Caco-2 (cell line): Measurements from ENCODE around the gene AIFM1. TPM values are rescaled to one million over a fixed set of nuclear protein-coding genes. Genes with fewer than 3 reads are reported as not detected.

Experiments used
- BruUV-seq: library from RNA; stranded (reverse); fragments of 400-500 nt; replicated peaks from 2 replicates; lab custom pipeline; 2021; lab: Mats Ljungman, UMichigan
- CTCF ChIA-PET: fragments of 300-600 bp; sonication (Branson Sonifier 250); formaldehyde crosslinking; loops from one replicate; lab custom pipeline; 2022; ENCODE audit warnings: antibody characterized with exemption; lab: Charles Lee
- POLR2A ChIA-PET: fragments of 300-600 bp; sonication (Branson Sonifier 250); formaldehyde crosslinking; loops from one replicate; lab custom pipeline; 2022; ENCODE audit warnings: antibody characterized with exemption; lab: Charles Lee
- DNase-seq, 2 experiments: peaks; one replicate each; pipeline versions ENCODE4 v3.0.0 to v3.0.0-alpha.2; 2020 to 2022
- H3K27me3 ChIP-seq: replicated peaks from 2 replicates; pipeline ENCODE4 v1.6.0; 2011; ENCODE audit warnings: low read length; ENCODE audit not compliant: control insufficient read depth, insufficient read depth
- H3K36me3 ChIP-seq: 2 replicates; pipeline ENCODE4 v1.5.1; 2011; ENCODE audit warnings: low read length; ENCODE audit not compliant: control insufficient read depth, insufficient read depth
- H3K4me1 ChIP-seq: fragments of 250-450 bp; sonication (Bioruptor Pico); 2 replicates; pipeline ENCODE4 v1.5.1; 2020; ENCODE audit warnings: mild to moderate bottlenecking
- H3K4me3 ChIP-seq: 2 replicates; pipeline ENCODE4 v1.5.1; 2011; ENCODE audit warnings: low read depth, mild to moderate bottlenecking, control low read depth, low read length
- H3K9me3 ChIP-seq: fragments of 250-450 bp; sonication (Bioruptor Pico); 2 replicates; pipeline ENCODE4 v1.5.1; 2020; ENCODE audit warnings: mild to moderate bottlenecking, moderate library complexity
- H3K27ac Mint-ChIP-seq: one replicate; pipeline ENCODE4 v1.8.0; 2022; ENCODE audit warnings: mixed read lengths; ENCODE audit not compliant: unreplicated experiment
- H3K27me3 Mint-ChIP-seq: one replicate; pipeline ENCODE4 v1.8.0; 2022; ENCODE audit warnings: mixed read lengths; ENCODE audit not compliant: insufficient read depth, unreplicated experiment
- H3K36me3 Mint-ChIP-seq: one replicate; pipeline ENCODE4 v1.8.0; 2022; ENCODE audit warnings: mild to moderate bottlenecking, mixed read lengths; ENCODE audit not compliant: insufficient read depth, unreplicated experiment
- H3K4me1 Mint-ChIP-seq: one replicate; pipeline ENCODE4 v1.8.0; 2022; ENCODE audit warnings: low read depth, mixed read lengths; ENCODE audit not compliant: unreplicated experiment
- H3K4me3 Mint-ChIP-seq: one replicate; pipeline ENCODE4 v1.8.0; 2022; ENCODE audit warnings: mild to moderate bottlenecking, moderate library complexity, mixed read lengths; ENCODE audit not compliant: unreplicated experiment
- H3K9me3 Mint-ChIP-seq: one replicate; pipeline ENCODE4 v1.8.0; 2022; ENCODE audit warnings: mixed read lengths; ENCODE audit not compliant: unreplicated experiment
- intact Hi-C: fragments of 100-400 bp; cut with micrococcal nuclease; formaldehyde crosslinking; loops from one replicate; pipeline ENCODE4 v1.10.0; 2022; ENCODE audit not compliant: unreplicated experiment
- total RNA-seq: library from RNA; stranded (reverse); gene quantifications from 2 replicates; pipeline ENCODE4 v1.2.3, GENCODE V29; 2022
- TF ChIP-seq, protein P1 (sequence below), 2 experiments: fragments of 200-600 bp in 1 of 2; IDR thresholded peaks; 1 replicate in 1 of 2; 2 replicates in 1 of 2; pipeline versions ENCODE4 v1.5.1 to v1.8.0; 2011 to 2022; ENCODE audit warnings: antibody characterized with exemption in 1 of 2, control low read depth in 1 of 2, inconsistent platforms in 1 of 2, low read depth in 1 of 2, low read length in 1 of 2, mild to moderate bottlenecking in 1 of 2, moderate library complexity in 1 of 2; ENCODE audit not compliant: insufficient read depth in 1 of 2, severe bottlenecking in 1 of 2, unreplicated experiment in 1 of 2

AIFM1 gene
- total RNA-seq, 1 experiment from 2014 or later = 53.0 TPM

DNA sequence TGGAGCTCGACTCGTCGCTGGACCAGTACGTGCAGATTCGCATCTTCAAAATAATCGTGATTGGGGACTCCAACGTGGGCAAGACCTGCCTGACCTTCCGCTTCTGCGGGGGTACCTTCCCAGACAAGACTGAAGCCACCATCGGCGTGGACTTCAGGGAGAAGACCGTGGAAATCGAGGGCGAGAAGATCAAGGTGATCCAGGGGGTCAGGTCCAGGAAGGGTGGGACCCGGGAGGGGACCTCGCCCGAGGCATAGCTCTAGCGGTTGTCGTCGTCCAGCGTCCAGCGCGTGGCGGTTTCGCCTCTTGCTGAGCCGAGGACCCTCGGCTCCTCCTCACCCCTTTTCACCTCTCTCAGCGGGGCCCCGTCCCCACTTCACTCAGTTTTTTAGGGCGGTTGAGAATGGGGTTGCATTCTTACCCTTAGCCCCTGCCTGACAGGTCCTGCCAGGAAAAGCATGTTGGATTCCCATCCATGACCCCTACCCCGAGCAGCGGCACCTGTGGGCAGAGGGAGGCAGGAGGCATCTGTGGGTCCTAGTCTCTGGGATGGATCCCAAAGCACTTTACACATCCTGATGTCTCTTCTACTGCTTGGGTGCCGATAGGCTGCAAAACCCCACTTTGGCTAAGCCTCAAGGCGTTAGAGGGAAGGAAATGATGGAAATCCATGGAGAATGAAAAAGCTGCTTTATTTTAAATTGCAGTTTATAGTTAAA is 6.6 kb upstream of the AIFM1 start:
- Histone ChIP-seq H3K27me3 (no peaks in the 10 kb centered on the region), H3K4me1 (no peaks in the 10 kb centered on the region), H3K9me3 (no peaks in the 10 kb centered on the region), H3K36me3 (no peaks in the 10 kb centered on the region), H3K4me3 (peak overlapping the region; percentile 53; the same call in 1 of the 2 replicates)
- POLR2A ChIA-PET = no interaction called here
- no peak for DNase-seq
- CTCF ChIA-PET = no interaction called here
- no peaks in the 10 kb centered on the region for H3K9me3 Mint-ChIP-seq
- no peak overlapping the region for H3K27ac Mint-ChIP-seq
- intact Hi-C loops = no loop called here
- peaks cover 5% of the 10 kb centered on the region for H3K4me1 Mint-ChIP-seq
- H3K4me3 Mint-ChIP-seq = peak overlapping the region; percentile 76
- H3K36me3 Mint-ChIP-seq = no peaks in the 10 kb centered on the region
- H3K27me3 Mint-ChIP-seq = no peaks in the 10 kb centered on the region
- no TSS peak for BruUV-seq
- TF ChIP-seq, protein P1, sequence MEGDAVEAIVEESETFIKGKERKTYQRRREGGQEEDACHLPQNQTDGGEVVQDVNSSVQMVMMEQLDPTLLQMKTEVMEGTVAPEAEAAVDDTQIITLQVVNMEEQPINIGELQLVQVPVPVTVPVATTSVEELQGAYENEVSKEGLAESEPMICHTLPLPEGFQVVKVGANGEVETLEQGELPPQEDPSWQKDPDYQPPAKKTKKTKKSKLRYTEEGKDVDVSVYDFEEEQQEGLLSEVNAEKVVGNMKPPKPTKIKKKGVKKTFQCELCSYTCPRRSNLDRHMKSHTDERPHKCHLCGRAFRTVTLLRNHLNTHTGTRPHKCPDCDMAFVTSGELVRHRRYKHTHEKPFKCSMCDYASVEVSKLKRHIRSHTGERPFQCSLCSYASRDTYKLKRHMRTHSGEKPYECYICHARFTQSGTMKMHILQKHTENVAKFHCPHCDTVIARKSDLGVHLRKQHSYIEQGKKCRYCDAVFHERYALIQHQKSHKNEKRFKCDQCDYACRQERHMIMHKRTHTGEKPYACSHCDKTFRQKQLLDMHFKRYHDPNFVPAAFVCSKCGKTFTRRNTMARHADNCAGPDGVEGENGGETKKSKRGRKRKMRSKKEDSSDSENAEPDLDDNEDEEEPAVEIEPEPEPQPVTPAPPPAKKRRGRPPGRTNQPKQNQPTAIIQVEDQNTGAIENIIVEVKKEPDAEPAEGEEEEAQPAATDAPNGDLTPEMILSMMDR (IDR thresholded peaks at IDR 0.05; ENCODE audit: insufficient read depth in 1 of 2, low read depth in 1 of 2, low read length in 1 of 2, severe bottlenecking in 1 of 2, unreplicated experiment in 1 of 2) = no peak

- TF ChIP-seq, protein P1 (IDR thresholded peaks at IDR 0.05; ENCODE audit: insufficient read depth in 1 of 2, low read depth in 1 of 2, low read length in 1 of 2, severe bottlenecking in 1 of 2, unreplicated experiment in 1 of 2) = no peak
- intact Hi-C loops = no loop called here
- Histone ChIP-seq H3K27me3 (no peaks in the 10 kb centered on the region), H3K9me3 (no peaks in the 10 kb centered on the region), H3K4me3 (peak within 1 kb of the TSS; percentile 53), H3K4me1 (no peaks in the 10 kb centered on the region), H3K36me3 (no peaks in the 10 kb centered on the region)
- H3K9me3 Mint-ChIP-seq = no peaks in the 10 kb centered on the region
- peak in 1 of 2 experiments; percentile 16 for DNase-seq
- ChIA-PET POLR2A (no interaction called here), CTCF (no interaction called here)
- no peaks in the 10 kb centered on the region for H3K27me3 Mint-ChIP-seq
- H3K4me1 Mint-ChIP-seq = peaks cover 2% of the 10 kb centered on the region
- no peaks in the 10 kb centered on the region for H3K36me3 Mint-ChIP-seq
- H3K27ac Mint-ChIP-seq = no peak within 1 kb of the TSS
- BruUV-seq = no TSS peak
- H3K4me3 Mint-ChIP-seq = peak within 1 kb of the TSS; percentile 76
These were observed 5.9 kb upstream of the AIFM1 start, which contains the start of gene RAB33A for GRCh38 chrX:130171446-130172126. TSS of gene RAB33A (plus strand) at chrX:130171962. CDS start at chrX:130172063, 101 bp downstream.

DNA sequence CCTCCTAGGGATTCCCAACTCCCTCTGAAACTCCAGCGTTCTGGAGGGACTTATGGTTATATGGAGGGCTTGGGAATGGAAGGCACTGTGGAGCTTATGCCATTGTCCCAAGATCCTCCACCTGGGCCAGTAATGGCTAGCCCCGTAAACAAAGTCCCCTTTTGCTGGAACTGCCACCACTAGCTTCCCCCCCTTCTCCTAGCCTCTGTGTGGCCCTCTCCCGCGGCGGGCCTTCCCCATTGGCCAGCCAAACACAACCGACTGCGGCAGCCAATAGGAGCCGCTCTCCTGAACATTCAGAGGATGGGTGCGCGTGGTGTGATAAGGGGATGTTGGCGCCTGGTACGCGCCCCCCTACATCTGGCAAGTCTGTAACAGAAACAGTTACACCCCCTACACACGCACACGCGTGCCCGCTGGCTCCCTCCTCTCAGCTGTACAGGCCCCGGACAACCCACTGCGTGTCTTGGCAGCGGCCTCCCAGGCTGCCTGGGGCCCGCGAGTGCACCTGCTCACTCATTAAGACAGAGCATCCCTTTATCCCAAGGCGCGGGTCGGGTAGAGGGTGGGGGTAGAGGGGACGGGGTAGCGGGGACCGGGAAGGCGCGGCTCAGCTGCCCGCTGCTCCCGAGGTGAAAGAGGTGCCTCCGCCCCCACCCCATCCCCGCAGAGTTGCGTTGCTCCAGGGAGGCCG is 5.3 kb upstream of the AIFM1 start:
- Mint-ChIP-seq H3K4me3 (peak overlapping the region; percentile 76), H3K27ac (no peak overlapping the region), H3K9me3 (no peaks in the 10 kb centered on the region), H3K36me3 (peaks cover 6% of the 10 kb centered on the region), H3K27me3 (no peaks in the 10 kb centered on the region), H3K4me1 (no peaks in the 10 kb centered on the region)
- Histone ChIP-seq H3K27me3 (no peaks in the 10 kb centered on the region), H3K9me3 (no peaks in the 10 kb centered on the region), H3K36me3 (no peaks in the 10 kb centered on the region), H3K4me3 (peak overlapping the region; percentile 53), H3K4me1 (no peaks in the 10 kb centered on the region)
- TF ChIP-seq, protein P1 (IDR thresholded peaks at IDR 0.05; ENCODE audit: insufficient read depth in 1 of 2, low read depth in 1 of 2, low read length in 1 of 2, severe bottlenecking in 1 of 2, unreplicated experiment in 1 of 2) = no peak
- intact Hi-C loops = no loop called here
- BruUV-seq = no TSS peak
- POLR2A ChIA-PET = no interaction called here
- DNase-seq = peak; percentile 43 to 48
- CTCF ChIA-PET = no interaction called here
